HL-60 (cell line): ENCODE data around the gene CHSY3.

ENCODE experiments used
- DNase-seq, 2 experiments: peaks; one replicate each; pipeline ENCODE4 v3.0.0-alpha.2; 2010 to 2020; ENCODE audit warnings: low read depth in 1 of 2, low spot score in 1 of 2
- H3K27ac ChIP-seq: fragments of 250-450 bp; sonication (Bioruptor Pico); replicated peaks from 2 replicates; pipeline ENCODE4 v1.5.1; 2020; ENCODE audit warnings: mild to moderate bottlenecking, moderate library complexity
- H3K27me3 ChIP-seq: fragments of 250-450 bp; sonication (Bioruptor Pico); 2 replicates; pipeline ENCODE4 v1.5.1; 2021; ENCODE audit warnings: mild to moderate bottlenecking, moderate library complexity; ENCODE audit not compliant: insufficient read depth, poor library complexity, severe bottlenecking
- H3K4me3 ChIP-seq: replicated peaks from 2 replicates; pipeline ENCODE4 v1.5.1; 2011; ENCODE audit warnings: mild to moderate bottlenecking, control low read depth, low read length; ENCODE audit not compliant: insufficient read depth
- GABPA ChIP-seq: IDR thresholded peaks from 2 replicates; pipeline ENCODE4 v1.6.1; 2012; ENCODE audit warnings: low read depth
- POLR2AphosphoS5 ChIP-seq: IDR thresholded peaks from 2 replicates; pipeline ENCODE4 v1.6.1; 2012; ENCODE audit warnings: low read depth
- SPI1 ChIP-seq: IDR thresholded peaks from 2 replicates; pipeline ENCODE4 v1.6.1; 2012; ENCODE audit warnings: low read depth, mild to moderate bottlenecking, borderline replicate concordance
- TF ChIP-seq, protein P1 (sequence below): IDR thresholded peaks from one replicate; pipeline ENCODE4 v1.5.1; 2011; ENCODE audit warnings: low read length, control low read depth, inconsistent platforms; ENCODE audit not compliant: insufficient read depth
- TF ChIP-seq, protein P2 (sequence below): IDR thresholded peaks from 2 replicates; pipeline ENCODE4 v1.6.1; 2012; ENCODE audit warnings: low read depth; ENCODE audit not compliant: insufficient replicate concordance

CHSY3 gene

DNA sequence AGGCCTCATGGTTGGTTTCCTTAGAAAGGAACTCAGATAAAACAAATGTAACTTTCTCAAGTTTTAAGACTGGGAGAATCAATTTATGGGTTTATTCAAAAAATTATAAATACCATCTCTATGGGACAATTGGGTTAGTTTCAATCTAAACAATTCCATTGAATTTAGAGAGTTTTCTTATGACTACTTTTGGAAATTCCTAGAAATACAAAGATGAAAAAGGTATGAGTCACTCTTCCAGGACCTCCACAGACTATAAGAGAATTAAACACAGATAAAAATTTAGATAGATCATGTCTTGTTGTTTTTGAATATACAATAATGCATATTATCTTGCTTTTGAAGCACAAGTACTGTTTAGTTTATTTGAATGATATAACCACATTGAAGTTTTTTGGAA is 188.7 kb downstream of the CHSY3 start:
- TF ChIP-seq, protein P1, sequence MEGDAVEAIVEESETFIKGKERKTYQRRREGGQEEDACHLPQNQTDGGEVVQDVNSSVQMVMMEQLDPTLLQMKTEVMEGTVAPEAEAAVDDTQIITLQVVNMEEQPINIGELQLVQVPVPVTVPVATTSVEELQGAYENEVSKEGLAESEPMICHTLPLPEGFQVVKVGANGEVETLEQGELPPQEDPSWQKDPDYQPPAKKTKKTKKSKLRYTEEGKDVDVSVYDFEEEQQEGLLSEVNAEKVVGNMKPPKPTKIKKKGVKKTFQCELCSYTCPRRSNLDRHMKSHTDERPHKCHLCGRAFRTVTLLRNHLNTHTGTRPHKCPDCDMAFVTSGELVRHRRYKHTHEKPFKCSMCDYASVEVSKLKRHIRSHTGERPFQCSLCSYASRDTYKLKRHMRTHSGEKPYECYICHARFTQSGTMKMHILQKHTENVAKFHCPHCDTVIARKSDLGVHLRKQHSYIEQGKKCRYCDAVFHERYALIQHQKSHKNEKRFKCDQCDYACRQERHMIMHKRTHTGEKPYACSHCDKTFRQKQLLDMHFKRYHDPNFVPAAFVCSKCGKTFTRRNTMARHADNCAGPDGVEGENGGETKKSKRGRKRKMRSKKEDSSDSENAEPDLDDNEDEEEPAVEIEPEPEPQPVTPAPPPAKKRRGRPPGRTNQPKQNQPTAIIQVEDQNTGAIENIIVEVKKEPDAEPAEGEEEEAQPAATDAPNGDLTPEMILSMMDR, result no peak
- TF ChIP-seq GABPA (no peak), SPI1 (no peak), POLR2AphosphoS5 (no peak)
- TF ChIP-seq, protein P2, sequence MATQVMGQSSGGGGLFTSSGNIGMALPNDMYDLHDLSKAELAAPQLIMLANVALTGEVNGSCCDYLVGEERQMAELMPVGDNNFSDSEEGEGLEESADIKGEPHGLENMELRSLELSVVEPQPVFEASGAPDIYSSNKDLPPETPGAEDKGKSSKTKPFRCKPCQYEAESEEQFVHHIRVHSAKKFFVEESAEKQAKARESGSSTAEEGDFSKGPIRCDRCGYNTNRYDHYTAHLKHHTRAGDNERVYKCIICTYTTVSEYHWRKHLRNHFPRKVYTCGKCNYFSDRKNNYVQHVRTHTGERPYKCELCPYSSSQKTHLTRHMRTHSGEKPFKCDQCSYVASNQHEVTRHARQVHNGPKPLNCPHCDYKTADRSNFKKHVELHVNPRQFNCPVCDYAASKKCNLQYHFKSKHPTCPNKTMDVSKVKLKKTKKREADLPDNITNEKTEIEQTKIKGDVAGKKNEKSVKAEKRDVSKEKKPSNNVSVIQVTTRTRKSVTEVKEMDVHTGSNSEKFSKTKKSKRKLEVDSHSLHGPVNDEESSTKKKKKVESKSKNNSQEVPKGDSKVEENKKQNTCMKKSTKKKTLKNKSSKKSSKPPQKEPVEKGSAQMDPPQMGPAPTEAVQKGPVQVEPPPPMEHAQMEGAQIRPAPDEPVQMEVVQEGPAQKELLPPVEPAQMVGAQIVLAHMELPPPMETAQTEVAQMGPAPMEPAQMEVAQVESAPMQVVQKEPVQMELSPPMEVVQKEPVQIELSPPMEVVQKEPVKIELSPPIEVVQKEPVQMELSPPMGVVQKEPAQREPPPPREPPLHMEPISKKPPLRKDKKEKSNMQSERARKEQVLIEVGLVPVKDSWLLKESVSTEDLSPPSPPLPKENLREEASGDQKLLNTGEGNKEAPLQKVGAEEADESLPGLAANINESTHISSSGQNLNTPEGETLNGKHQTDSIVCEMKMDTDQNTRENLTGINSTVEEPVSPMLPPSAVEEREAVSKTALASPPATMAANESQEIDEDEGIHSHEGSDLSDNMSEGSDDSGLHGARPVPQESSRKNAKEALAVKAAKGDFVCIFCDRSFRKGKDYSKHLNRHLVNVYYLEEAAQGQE, result no peak
- no peak for DNase-seq
- Histone ChIP-seq H3K27me3 (no peaks in the 10 kb centered on the region), H3K27ac (no peak overlapping the region), H3K4me3 (no peak overlapping the region)

DNA sequence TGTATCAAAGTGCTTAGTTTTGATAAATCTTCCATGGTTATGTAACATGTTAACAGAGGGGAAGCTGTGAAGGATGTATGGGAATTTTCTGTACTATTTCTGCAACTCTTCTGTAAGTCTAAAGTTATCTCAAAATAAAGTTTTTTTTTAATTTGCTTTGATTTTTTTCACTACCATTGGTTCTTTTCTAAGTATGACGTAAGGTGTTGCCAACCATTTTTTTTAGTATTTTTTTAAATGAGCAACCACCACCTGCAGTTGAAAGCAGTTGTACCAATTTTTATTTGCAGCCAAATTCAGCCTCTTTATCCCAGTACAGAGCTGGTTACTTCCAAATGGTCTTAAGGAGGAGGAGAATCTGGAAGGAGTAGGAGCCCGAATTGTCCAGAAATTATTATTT is 192.2 kb downstream of the CHSY3 start:
- no peaks in the 10 kb centered on the region for H3K27me3 ChIP-seq
- no peak for TF ChIP-seq GABPA
- TF ChIP-seq, protein P2, result no peak
- TF ChIP-seq POLR2AphosphoS5, result no peak
- TF ChIP-seq, protein P1, result no peak
- TF ChIP-seq SPI1, result no peak
- DNase-seq, result no peak
- H3K27ac ChIP-seq, result no peak overlapping the region
- no peak overlapping the region for H3K4me3 ChIP-seq

DNA sequence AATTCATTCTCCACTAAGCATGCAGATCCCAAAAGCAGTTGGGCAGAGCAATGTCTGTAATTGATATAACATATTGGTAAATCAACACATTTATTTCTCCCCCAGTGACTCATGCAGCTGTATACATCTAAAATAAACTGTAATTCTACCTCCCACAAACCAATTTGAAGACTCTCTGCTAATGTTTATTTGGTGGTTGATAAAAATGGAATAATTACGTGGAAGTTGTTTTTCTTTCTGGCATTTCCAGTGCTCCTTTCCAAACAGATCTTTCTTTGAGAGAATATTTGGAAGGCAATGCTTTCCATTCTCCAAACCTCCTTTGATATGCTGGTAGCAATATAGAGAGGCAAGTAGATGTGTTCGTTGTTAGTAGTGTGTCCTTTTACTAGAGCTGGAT is 194.7 kb downstream of the CHSY3 start:
- no peak overlapping the region for H3K4me3 ChIP-seq
- TF ChIP-seq, protein P2, result no peak
- TF ChIP-seq SPI1 (no peak), POLR2AphosphoS5 (no peak), GABPA (no peak)
- TF ChIP-seq, protein P1, result no peak
- H3K27me3 ChIP-seq, result no peaks in the 10 kb centered on the region
- DNase-seq, result no peak
- H3K27ac ChIP-seq, result no peak overlapping the region
